Activated CD8-positive, alpha-beta memory T cell treated with anti-CD3 and anti-CD28 coated beads, Interleukin-2, amount 50 U/mL, for 24 hours (primary cell): ENCODE measurements around the gene FSD2.
"Not testable (repeated sequence)": the region's sequence is repeated elsewhere in the genome, so short reads cannot be mapped to it uniquely, and the experiment has no call there.

Experiments
- DNase-seq: peaks from one replicate; pipeline ENCODE4 v3.0.0-alpha.2; 2020; ENCODE audit errors: extremely low read depth

Gene FSD2

DNA sequence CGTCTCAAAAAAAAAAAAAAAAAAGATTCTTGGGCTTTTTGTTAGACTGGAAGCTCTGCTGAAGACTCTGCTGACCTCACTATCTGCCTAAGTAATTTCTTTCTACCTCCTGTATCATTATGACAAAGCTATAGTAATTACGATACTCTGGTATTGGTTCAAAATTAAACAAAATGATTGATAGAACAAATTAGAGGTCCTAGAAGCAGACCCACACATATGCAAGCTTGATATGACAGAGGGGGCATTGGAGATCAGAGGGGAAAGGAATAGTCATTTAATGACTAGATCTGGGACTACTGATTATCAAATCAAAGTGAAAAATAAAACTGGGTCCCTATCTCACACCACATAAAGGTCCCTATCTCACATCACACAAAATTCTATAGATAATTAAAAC is 74.3 kb downstream of the FSD2 start:
- DNase-seq: no peak

- DNase-seq: no peak
Measured at GRCh38 chr15:82730022-82730530, 75.8 kb downstream of the FSD2 start.

DNA sequence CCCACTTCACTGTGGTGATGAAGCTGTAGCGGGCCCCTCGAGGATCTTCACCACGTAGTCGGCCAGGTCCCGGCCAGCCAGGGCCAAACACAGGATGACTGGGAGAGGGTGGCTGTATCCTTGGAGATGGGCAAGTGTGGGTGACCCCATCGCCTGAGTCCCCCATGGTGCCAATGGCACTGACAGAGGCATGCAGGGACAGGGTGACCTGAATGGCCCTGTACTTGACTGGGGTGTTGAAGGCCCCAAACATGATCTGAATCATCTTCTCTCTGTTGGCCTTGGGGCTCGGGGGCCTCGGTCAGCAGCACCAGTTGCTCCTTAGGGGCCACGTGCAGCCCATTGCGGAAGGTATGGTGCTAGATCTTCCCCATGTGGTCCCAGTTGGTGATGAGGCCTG is 79.1 kb downstream of the FSD2 start:
- DNase-seq: no peak

DNA sequence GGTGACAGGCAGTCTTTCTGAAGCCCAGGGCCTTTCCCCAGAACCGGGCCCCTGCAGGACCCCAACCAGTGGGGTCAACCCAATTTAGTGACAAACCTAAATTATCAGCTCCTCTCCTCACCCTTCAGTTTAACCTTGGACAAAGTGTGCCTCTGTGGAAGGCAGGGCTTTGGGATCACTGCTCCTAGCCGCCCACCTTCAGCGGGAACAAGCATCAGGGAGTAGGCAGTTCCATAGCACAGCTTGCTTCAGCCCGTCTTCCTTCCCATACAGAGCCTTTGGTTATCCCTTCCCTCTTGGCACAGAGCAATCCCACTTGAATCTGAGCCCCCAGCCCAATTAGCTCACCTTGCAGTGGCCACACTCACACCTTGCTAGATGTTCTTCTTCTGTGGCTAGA is 90.9 kb downstream of the FSD2 start:
- no peak for DNase-seq

- no peak for DNase-seq
Measured at GRCh38 chr15:82714016-82714415, 91.9 kb downstream of the FSD2 start.

DNA sequence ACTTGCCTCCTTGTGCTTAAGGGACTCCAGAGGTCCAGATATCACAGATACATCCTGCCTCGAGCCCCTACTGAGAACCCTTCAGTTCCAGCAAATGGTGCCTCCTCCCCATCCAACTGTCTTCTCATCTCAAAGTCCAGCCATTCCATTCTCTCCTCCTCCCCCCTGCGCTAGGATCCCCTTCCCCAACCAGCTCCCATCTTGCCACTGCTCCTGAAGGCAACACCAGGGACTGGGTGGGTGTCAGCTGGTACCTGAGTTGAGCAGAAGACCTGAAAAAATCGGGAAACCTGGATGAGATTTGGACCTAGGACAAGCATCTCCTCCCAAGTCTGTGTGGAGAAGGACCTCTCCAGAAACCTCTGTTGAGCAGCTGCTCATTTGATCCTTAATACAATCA is 93.8 kb downstream of the FSD2 start:
- no peak for DNase-seq

DNA sequence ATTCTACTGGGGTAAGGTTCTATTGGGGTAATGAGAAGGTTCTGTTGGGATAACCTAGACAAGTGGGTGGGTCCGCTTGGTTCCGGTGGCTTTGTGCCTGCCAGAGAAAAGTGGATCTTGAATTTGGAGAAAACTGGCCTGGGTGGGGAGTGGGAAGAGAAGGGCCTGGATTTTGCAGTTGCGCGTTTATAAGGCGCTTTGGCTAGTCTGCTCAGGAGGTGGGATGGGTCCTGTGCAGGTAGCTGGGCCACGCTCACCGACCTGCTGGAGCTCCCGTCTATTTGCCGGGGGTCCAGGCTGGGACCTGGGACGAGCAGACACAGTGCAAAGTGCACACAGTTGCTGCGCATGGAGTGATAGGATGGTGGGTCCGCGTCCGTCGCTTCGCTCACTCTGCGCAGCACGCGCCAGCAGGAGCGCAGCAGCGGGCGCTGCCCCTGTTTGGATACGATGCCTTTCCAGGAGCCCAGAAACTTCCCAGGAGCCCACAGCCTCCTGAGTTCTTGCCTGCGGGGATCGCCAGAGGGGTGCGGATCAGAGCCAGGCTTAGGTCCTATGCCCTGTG is 94.9 kb downstream of the FSD2 start:
- DNase-seq: no peak

DNA sequence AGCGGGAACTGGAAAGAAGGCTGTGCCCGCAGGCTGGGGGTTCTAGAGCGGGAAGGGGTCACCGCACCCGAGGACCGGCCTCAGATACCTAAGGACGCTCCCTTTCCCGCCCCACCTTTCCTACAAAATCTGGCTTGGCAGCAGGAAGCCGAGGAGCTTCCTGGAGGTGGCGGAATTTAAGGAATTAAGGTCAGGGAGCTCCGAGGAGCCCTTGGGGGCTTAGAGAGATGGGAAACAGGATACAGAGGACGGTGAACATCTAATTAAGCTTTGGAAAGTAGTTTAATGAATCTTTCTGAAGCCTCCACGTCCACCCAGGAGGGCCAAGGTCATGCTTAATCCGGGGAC is 95.7 kb downstream of the FSD2 start:
- no peak for DNase-seq

DNA sequence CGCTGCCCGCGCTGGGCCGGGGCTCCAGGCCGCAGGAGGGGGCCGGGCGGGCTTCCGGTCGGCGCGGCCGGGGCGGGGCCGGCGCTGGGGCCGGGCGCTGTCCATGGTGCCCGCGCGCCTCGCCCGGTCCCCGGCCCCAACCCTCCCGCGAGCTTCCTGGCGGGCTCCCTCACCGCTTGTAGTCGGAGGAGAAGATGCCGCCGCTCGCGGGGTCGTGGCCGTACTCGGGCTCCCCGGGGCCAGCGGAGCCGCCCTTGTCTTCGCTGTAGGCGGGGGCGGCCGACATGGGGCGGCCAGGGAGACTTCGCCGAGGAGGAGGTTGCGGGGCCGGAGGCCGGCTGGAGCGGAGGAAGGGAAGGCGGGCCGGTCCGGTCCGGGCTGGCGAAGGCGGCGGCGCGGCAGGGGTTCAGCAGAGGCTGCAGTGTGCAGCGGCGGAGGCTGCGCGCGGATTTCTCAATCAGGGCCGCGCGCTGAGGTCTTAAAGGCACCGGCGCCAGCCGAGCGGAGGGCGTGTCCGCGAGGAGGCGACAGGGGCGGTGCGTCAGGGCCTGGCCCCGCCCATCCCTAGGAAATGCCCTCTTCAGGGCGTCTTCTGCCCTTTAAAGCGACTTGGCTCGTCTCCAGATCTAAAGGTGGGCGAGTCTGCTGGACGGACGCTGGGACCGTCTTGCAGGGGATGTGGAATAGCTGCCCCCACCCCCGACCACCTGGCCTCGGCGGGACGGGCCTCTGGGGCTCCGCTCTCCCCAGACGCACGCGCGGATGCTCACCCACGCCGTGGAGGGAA is 96.3 kb downstream of the FSD2 start, which contains the start of gene AP3B2:
Gene AP3B2, minus strand, starts transcription at position 455 of the 787 bp plus-strand sequence. Its CDS starts 169 bp downstream, at position 286.
- peak; percentile 31 for DNase-seq

- no peak for DNase-seq
Measured at GRCh38 chr15:82709081-82709420, 96.8 kb downstream of the FSD2 start.

DNA sequence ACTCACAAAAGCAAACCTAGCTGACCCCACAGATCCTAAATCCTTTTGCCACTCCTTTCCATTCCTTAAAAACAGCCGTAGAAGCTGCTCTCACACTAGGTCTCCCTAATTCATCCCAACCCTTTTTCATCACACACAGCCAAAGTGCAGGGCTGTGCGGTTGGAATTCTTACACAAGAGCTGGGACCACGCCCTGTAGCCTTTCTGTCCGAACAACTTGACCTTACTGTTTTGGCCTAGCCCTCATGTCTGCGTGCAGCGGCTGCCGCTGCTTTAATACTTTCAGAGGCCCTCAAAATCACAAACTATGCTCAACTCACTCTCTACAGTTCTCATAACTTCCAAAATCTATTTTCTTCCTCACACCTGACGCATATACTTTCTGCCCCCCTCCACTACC is 100.0 kb downstream of the FSD2 start:
- DNase-seq: not testable (repeated sequence)
